ENCODE results near the gene WDR27.
"Not testable (repeated sequence)": the region's sequence is repeated elsewhere in the genome, so short reads cannot be mapped to it uniquely, and the experiment has no call there.

WDR27 gene

DNA sequence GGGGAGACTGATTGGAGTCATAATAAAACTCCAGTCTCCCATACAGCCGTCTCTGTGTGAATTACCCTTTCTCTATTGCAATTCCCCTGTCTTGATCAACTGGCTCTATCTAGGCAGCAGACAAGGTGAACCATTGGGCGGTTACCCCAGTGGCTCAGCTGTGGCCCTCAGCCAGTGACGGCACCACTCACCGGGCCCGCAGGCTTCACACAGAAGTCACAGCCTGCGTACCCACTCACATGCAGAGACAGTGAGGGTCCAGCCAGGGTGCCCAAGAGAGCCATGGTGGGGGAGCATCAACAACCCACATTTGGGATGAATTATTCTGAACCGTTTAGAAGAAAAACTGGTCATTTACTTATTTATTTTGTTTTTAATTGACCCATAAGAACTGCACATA, 78.5 kb downstream of the WDR27 start:
- H3K27me3 ChIP-seq (ENCODE audit: control insufficient read depth in 5 of 5, insufficient read depth in 4 of 5, low read length in 5 of 5) = no peaks in the 10 kb centered on the region
- peaks cover 0 to 3% (median 0%) of the 10 kb centered on the region in 5 donors for H3K9me3 ChIP-seq (ENCODE audit: control insufficient read depth in 5 of 5, low read length in 5 of 5)
- H3K4me3 ChIP-seq (ENCODE audit: low read depth in 1 of 5, low read length in 5 of 5) = no peak overlapping the region
- no peak overlapping the region for H3K9ac ChIP-seq (ENCODE audit: low read length in 5 of 5)
- peaks cover 0 to 34% (median 23%) of the 10 kb centered on the region in 5 donors for H3K36me3 ChIP-seq (ENCODE audit: control insufficient read depth in 5 of 5, insufficient read depth in 5 of 5, low read length in 5 of 5)
- no peak overlapping the region for H3K27ac ChIP-seq (ENCODE audit: low read depth, low read length)
- H3K4me1 ChIP-seq (ENCODE audit: control insufficient read depth in 5 of 5, insufficient read depth in 5 of 5, low read length in 5 of 5) = no peaks in the 10 kb centered on the region

GRCh38 chr6:169622618-169623017, 79.2 kb downstream of the WDR27 start:
- peaks cover 0 to 33% (median 23%) of the 10 kb centered on the region in 5 donors for H3K36me3 ChIP-seq (ENCODE audit: control insufficient read depth in 5 of 5, insufficient read depth in 5 of 5, low read length in 5 of 5)
- peaks cover 0 to 3% (median 0%) of the 10 kb centered on the region in 5 donors for H3K9me3 ChIP-seq (ENCODE audit: control insufficient read depth in 5 of 5, low read length in 5 of 5)
- H3K4me1 ChIP-seq (ENCODE audit: control insufficient read depth in 5 of 5, insufficient read depth in 5 of 5, low read length in 5 of 5) = no peaks in the 10 kb centered on the region
- no peak overlapping the region for H3K4me3 ChIP-seq (ENCODE audit: low read depth in 1 of 5, low read length in 5 of 5)
- H3K9ac ChIP-seq (ENCODE audit: low read length in 5 of 5) = no peak overlapping the region
- no peak overlapping the region for H3K27ac ChIP-seq (ENCODE audit: low read depth, low read length)
- no peaks in the 10 kb centered on the region for H3K27me3 ChIP-seq (ENCODE audit: control insufficient read depth in 5 of 5, insufficient read depth in 4 of 5, low read length in 5 of 5)

- Histone ChIP-seq H3K4me1 (ENCODE audit: control insufficient read depth in 5 of 5, insufficient read depth in 5 of 5, low read length in 5 of 5) (no peaks in the 10 kb centered on the region), H3K27me3 (ENCODE audit: control insufficient read depth in 5 of 5, insufficient read depth in 4 of 5, low read length in 5 of 5) (no peaks in the 10 kb centered on the region), H3K9ac (ENCODE audit: low read length in 5 of 5) (no peak overlapping the region), H3K9me3 (ENCODE audit: control insufficient read depth in 5 of 5, low read length in 5 of 5) (peaks cover 0 to 3% (median 0%) of the 10 kb centered on the region in 5 donors), H3K27ac (ENCODE audit: low read depth, low read length) (no peak overlapping the region), H3K36me3 (ENCODE audit: control insufficient read depth in 5 of 5, insufficient read depth in 5 of 5, low read length in 5 of 5) (peaks cover 0 to 22% (median 14%) of the 10 kb centered on the region in 5 donors), H3K4me3 (ENCODE audit: low read depth in 1 of 5, low read length in 5 of 5) (no peak overlapping the region)
These were observed 80.5 kb downstream of the WDR27 start for GRCh38 chr6:169621311-169621710.

GRCh38 chr6:169620171-169621130, 81.4 kb downstream of the WDR27 start:
- Histone ChIP-seq H3K36me3 (ENCODE audit: control insufficient read depth in 5 of 5, insufficient read depth in 5 of 5, low read length in 5 of 5) (peaks cover 0 to 14% (median 11%) of the 10 kb centered on the region in 5 donors), H3K4me3 (ENCODE audit: low read depth in 1 of 5, low read length in 5 of 5) (no peak overlapping the region), H3K27me3 (ENCODE audit: control insufficient read depth in 5 of 5, insufficient read depth in 4 of 5, low read length in 5 of 5) (no peaks in the 10 kb centered on the region), H3K27ac (ENCODE audit: low read depth, low read length) (no peak overlapping the region), H3K9me3 (ENCODE audit: control insufficient read depth in 5 of 5, low read length in 5 of 5) (peaks cover 0 to 3% (median 0%) of the 10 kb centered on the region in 5 donors), H3K9ac (ENCODE audit: low read length in 5 of 5) (no peak overlapping the region), H3K4me1 (ENCODE audit: control insufficient read depth in 5 of 5, insufficient read depth in 5 of 5, low read length in 5 of 5) (no peaks in the 10 kb centered on the region)

GRCh38 chr6:169619650-169620049, 82.2 kb downstream of the WDR27 start:
- Histone ChIP-seq H3K4me3 (ENCODE audit: low read depth in 1 of 5, low read length in 5 of 5) (no peak overlapping the region), H3K27me3 (ENCODE audit: control insufficient read depth in 5 of 5, insufficient read depth in 4 of 5, low read length in 5 of 5) (no peaks in the 10 kb centered on the region), H3K9ac (ENCODE audit: low read length in 5 of 5) (no peak overlapping the region), H3K9me3 (ENCODE audit: control insufficient read depth in 5 of 5, low read length in 5 of 5) (peaks cover 0 to 3% (median 0%) of the 10 kb centered on the region in 5 donors), H3K4me1 (ENCODE audit: control insufficient read depth in 5 of 5, insufficient read depth in 5 of 5, low read length in 5 of 5) (no peaks in the 10 kb centered on the region), H3K36me3 (ENCODE audit: control insufficient read depth in 5 of 5, insufficient read depth in 5 of 5, low read length in 5 of 5) (peaks cover 0 to 10% (median 5%) of the 10 kb centered on the region in 5 donors), H3K27ac (ENCODE audit: low read depth, low read length) (no peak overlapping the region)

DNA sequence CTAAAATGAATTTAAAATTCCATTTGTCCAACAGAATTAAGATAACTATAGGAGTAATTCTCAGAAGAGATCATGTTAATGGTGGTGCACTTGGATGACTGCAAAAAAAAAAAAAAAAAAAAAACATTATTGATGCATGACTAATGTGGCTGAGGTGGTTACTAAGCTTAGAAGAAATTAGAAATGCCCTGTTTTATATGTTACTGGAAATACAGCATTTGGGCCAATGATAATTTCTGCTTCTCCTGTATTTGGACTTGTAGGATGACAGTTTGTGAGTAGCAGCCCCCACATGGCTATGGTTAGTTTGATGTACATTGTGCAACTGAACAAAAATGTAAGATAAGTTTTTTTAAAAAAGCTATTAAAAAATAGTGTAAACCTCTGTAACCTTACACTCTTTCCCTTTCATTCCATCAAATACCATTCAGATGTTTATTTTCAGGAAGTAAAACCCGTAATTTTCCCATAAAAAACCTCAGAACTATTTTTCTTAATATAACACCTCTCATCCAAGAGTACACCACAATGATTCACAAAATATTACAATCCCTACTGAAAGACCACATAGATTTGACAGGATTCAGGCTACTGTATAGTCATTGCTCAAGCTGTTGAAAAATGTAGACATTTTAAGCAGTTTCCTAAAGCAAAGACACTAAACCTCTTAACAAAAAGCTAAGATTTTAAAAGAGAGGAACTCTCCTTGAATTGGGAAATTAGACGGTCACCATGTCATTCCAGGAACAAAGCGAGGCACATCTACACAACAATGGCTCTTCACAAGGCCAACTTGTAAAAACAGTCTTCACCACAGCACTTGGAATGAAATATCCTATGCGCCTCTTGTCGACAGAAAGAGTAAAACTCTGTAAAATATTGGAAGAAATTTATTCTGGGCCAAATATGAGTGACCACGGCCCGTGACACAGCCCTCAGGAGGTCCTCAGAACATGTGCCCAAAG, 83.0 kb downstream of the WDR27 start:
- Histone ChIP-seq H3K27ac (ENCODE audit: low read depth, low read length) (no peak overlapping the region), H3K36me3 (ENCODE audit: control insufficient read depth in 5 of 5, insufficient read depth in 5 of 5, low read length in 5 of 5) (peaks cover 0 to 4% (median 0%) of the 10 kb centered on the region in 5 donors), H3K4me1 (ENCODE audit: control insufficient read depth in 5 of 5, insufficient read depth in 5 of 5, low read length in 5 of 5) (no peaks in the 10 kb centered on the region), H3K27me3 (ENCODE audit: control insufficient read depth in 5 of 5, insufficient read depth in 4 of 5, low read length in 5 of 5) (no peaks in the 10 kb centered on the region), H3K9me3 (ENCODE audit: control insufficient read depth in 5 of 5, low read length in 5 of 5) (no peaks in the 10 kb centered on the region), H3K9ac (ENCODE audit: low read length in 5 of 5) (no peak overlapping the region), H3K4me3 (ENCODE audit: low read depth in 1 of 5, low read length in 5 of 5) (no peak overlapping the region)

DNA sequence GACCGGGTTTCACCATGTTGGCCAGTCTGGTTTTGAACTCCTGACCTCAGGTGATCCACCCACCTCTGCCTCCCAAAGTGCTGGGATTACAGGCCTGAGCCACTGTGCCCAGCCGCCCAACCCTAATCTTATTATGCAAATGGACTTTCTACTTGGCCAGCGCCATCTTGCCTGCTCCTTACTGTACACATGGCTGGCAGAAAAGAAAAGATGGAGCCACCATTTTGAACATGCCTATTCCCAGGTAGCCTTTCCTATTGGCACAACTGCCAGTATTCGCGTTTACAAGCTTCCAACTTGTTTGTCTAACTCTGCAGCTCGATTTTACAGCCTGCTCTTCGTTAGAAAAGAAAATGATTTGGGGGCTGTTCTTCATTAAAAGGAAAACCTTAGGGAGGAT, 84.3 kb downstream of the WDR27 start:
- Histone ChIP-seq H3K4me3 (ENCODE audit: low read depth in 1 of 5, low read length in 5 of 5) (no peak overlapping the region), H3K4me1 (ENCODE audit: control insufficient read depth in 5 of 5, insufficient read depth in 5 of 5, low read length in 5 of 5) (no peaks in the 10 kb centered on the region), H3K9me3 (ENCODE audit: control insufficient read depth in 5 of 5, low read length in 5 of 5) (no peaks in the 10 kb centered on the region), H3K27ac (ENCODE audit: low read depth, low read length) (no peak overlapping the region), H3K27me3 (ENCODE audit: control insufficient read depth in 5 of 5, insufficient read depth in 4 of 5, low read length in 5 of 5) (no peaks in the 10 kb centered on the region), H3K36me3 (ENCODE audit: control insufficient read depth in 5 of 5, insufficient read depth in 5 of 5, low read length in 5 of 5) (no peaks in the 10 kb centered on the region), H3K9ac (ENCODE audit: low read length in 5 of 5) (no peak overlapping the region)

- not testable (repeated sequence) for H3K4me1 ChIP-seq (ENCODE audit: control insufficient read depth in 5 of 5, insufficient read depth in 5 of 5, low read length in 5 of 5); H3K27ac ChIP-seq (ENCODE audit: low read depth, low read length); H3K36me3 ChIP-seq (ENCODE audit: control insufficient read depth in 5 of 5, insufficient read depth in 5 of 5, low read length in 5 of 5); H3K4me3 ChIP-seq (ENCODE audit: low read depth in 1 of 5, low read length in 5 of 5); H3K27me3 ChIP-seq (ENCODE audit: control insufficient read depth in 5 of 5, insufficient read depth in 4 of 5, low read length in 5 of 5); H3K9ac ChIP-seq (ENCODE audit: low read length in 5 of 5); H3K9me3 ChIP-seq (ENCODE audit: control insufficient read depth in 5 of 5, low read length in 5 of 5)
These were observed 93.2 kb downstream of the WDR27 start for GRCh38 chr6:169608609-169609008.

- H3K4me1 ChIP-seq (ENCODE audit: control insufficient read depth in 5 of 5, insufficient read depth in 5 of 5, low read length in 5 of 5) = no peaks in the 10 kb centered on the region
- peaks cover 0 to 8% (median 5%) of the 10 kb centered on the region in 5 donors for H3K36me3 ChIP-seq (ENCODE audit: control insufficient read depth in 5 of 5, insufficient read depth in 5 of 5, low read length in 5 of 5)
- H3K27me3 ChIP-seq (ENCODE audit: control insufficient read depth in 5 of 5, insufficient read depth in 4 of 5, low read length in 5 of 5) = no peaks in the 10 kb centered on the region
- no peak overlapping the region for H3K27ac ChIP-seq (ENCODE audit: low read depth, low read length)
- no peaks in the 10 kb centered on the region for H3K9me3 ChIP-seq (ENCODE audit: control insufficient read depth in 5 of 5, low read length in 5 of 5)
- H3K9ac ChIP-seq (ENCODE audit: low read length in 5 of 5) = no peak overlapping the region
- no peak overlapping the region for H3K4me3 ChIP-seq (ENCODE audit: low read depth in 1 of 5, low read length in 5 of 5)
These were observed 97.8 kb downstream of the WDR27 start for GRCh38 chr6:169604076-169604475.

All from subcutaneous abdominal adipose tissue (tissue), 5 donors.